Activated CD4-positive, alpha-beta T cell treated with anti-CD3 and anti-CD28 coated beads, Interleukin-10, Interleukin-2, amounts not matched to agents 100 ng/mL and 50 ng/mL, durations not matched to agents 16 hours and 8 hours (primary cell): Measurements from ENCODE around the gene HNRNPC.
"Not testable (repeated sequence)": the region's sequence is repeated elsewhere in the genome, so short reads cannot be mapped to it uniquely, and the experiment has no call there.

ENCODE experiments used
- DNase-seq: peaks from one replicate; pipeline ENCODE4 v3.0.0-alpha.2; 2020

The HNRNPC gene

GRCh38 chr14:21191261-21191808, 77.9 kb downstream of the HNRNPC start:
- DNase-seq = no peak

GRCh38 chr14:21185491-21185890, 83.8 kb downstream of the HNRNPC start:
- DNase-seq = no peak

- no peak for DNase-seq
Measured at GRCh38 chr14:21184254-21184653, 85.0 kb downstream of the HNRNPC start.

GRCh38 chr14:21182166-21182565, 87.1 kb downstream of the HNRNPC start:
- DNase-seq = no peak

GRCh38 chr14:21171128-21171527, 98.1 kb downstream of the HNRNPC start:
- no peak for DNase-seq

GRCh38 chr14:21169573-21169972, 99.7 kb downstream of the HNRNPC start:
- DNase-seq = no peak

GRCh38 chr14:21168055-21168454, 101.2 kb downstream of the HNRNPC start:
- no peak for DNase-seq

GRCh38 chr14:21165670-21166069, 103.6 kb downstream of the HNRNPC start:
- DNase-seq = not testable (repeated sequence)

GRCh38 chr14:21165002-21165605, 104.1 kb downstream of the HNRNPC start:
- DNase-seq = not testable (repeated sequence)

GRCh38 chr14:21163871-21164291, 105.4 kb downstream of the HNRNPC start:
- no peak for DNase-seq

GRCh38 chr14:21162081-21162480, 107.2 kb downstream of the HNRNPC start:
- DNase-seq = no peak

- no peak for DNase-seq
Measured at GRCh38 chr14:21160061-21160610, 109.1 kb downstream of the HNRNPC start.
